GM12878 (cell line): ENCODE data around the gene PCDH1. TPM values are rescaled to one million over a fixed set of nuclear protein-coding genes. Genes with fewer than 3 reads are reported as not detected.

Experiments used
- ATAC-seq: fragments of 200-7000 bp; cut with Tn5 transposase; 3 replicates; pipeline ENCODE4 v1.9.1; 2020; ENCODE audit warnings: mild to moderate bottlenecking, moderate library complexity
- BruUV-seq: library from RNA; stranded (reverse); fragments of 400-500 nt; replicated peaks from 2 replicates; lab custom pipeline; 2021; lab: Mats Ljungman, UMichigan
- CTCF ChIA-PET: fragments of 300-600 bp; sonication (Branson Sonifier 250); formaldehyde crosslinking; extraction: SDS; loops from one replicate; lab custom pipeline; 2021; ENCODE audit warnings: inconsistent platforms; lab: Yijun Ruan, JAX
- POLR2A ChIA-PET: fragments of 350-600 bp; formaldehyde crosslinking; extraction: SDS; loops from one replicate; lab custom pipeline; 2021; ENCODE audit warnings: inconsistent platforms; lab: Charles Lee
- RAD21 ChIA-PET: fragments of 300-600 bp; sonication (Branson Sonifier 250); formaldehyde crosslinking; loops from one replicate; lab custom pipeline; 2023; ENCODE audit warnings: antibody characterized with exemption; ENCODE audit not compliant: unreplicated experiment; lab: Charles Lee
- SMC1A ChIA-PET: fragments of 300-600 bp; sonication (Branson Sonifier 250); formaldehyde crosslinking; loops from one replicate; lab custom pipeline; 2023; ENCODE audit not compliant: unreplicated experiment, uncharacterized antibody; lab: Charles Lee
- DNase-seq: peaks from one replicate; pipeline ENCODE4 v3.0.0-alpha.2; 2011; ENCODE audit warnings: low read depth, low spot score
- FAIRE-seq: peaks from 3 replicates; lab custom pipeline; 2011; peaks lifted over from hg19 to GRCh38; lab: Jason Lieb, UNC
- H2AFZ ChIP-seq: 2 replicates; pipeline ENCODE4 v1.6.0; 2011; ENCODE audit warnings: low read depth, low read length, control low read depth; ENCODE audit not compliant: control insufficient read depth
- H3K27ac ChIP-seq: 2 replicates; pipeline ENCODE4 v1.5.1; 2011; ENCODE audit warnings: control low read depth; ENCODE audit not compliant: control insufficient read depth, insufficient read depth
- H3K27me3 ChIP-seq, 2 experiments: replicated peaks in 1 of 2; 2 replicates each; pipeline versions ENCODE4 v1.6.0 to v1.6.1; 2011; ENCODE audit warnings: low read length in 1 of 2; ENCODE audit not compliant: control insufficient read depth in 2 of 2, insufficient read depth in 2 of 2
- H3K36me3 ChIP-seq, 2 experiments: 2 replicates each; pipeline ENCODE4 v1.5.1; 2011; ENCODE audit warnings: low read length in 1 of 2; ENCODE audit not compliant: control insufficient read depth in 2 of 2, insufficient read depth in 2 of 2
- H3K4me1 ChIP-seq: 2 replicates; pipeline ENCODE4 v1.6.1; 2011; ENCODE audit warnings: mild to moderate bottlenecking, low read length, moderate library complexity, mixed read lengths; ENCODE audit not compliant: control insufficient read depth, insufficient read depth
- H3K4me2 ChIP-seq: 2 replicates; pipeline ENCODE4 v1.6.0; 2011; ENCODE audit warnings: control low read depth; ENCODE audit not compliant: control insufficient read depth, insufficient read depth
- H3K4me3 ChIP-seq: fragments of 200-600 bp; sonication (generic); 2 replicates; pipeline ENCODE4 v1.5.1; 2016
- H3K79me2 ChIP-seq: 2 replicates; pipeline ENCODE4 v1.6.0; 2011; ENCODE audit warnings: low read length; ENCODE audit not compliant: control insufficient read depth, insufficient read depth
- H3K9ac ChIP-seq: 2 replicates; pipeline ENCODE4 v1.8.0; 2011; ENCODE audit warnings: low read length, control low read depth, mixed read lengths; ENCODE audit not compliant: control insufficient read depth, insufficient read depth
- H3K9me3 ChIP-seq: replicated peaks from 3 replicates; pipeline ENCODE4 v1.5.1; 2011; ENCODE audit warnings: mild to moderate bottlenecking, low read length; ENCODE audit not compliant: control insufficient read depth, insufficient read depth
- H4K20me1 ChIP-seq: 2 replicates; pipeline ENCODE4 v1.6.0; 2011; ENCODE audit not compliant: control insufficient read depth, insufficient read depth
- CHD4 ChIP-seq: fragments of 200-600 bp; sonication (generic); IDR thresholded peaks from 2 replicates; pipeline ENCODE4 v1.6.1; 2016; ENCODE audit warnings: mild to moderate bottlenecking
- HCFC1 ChIP-seq: fragments of 150-350 bp; IDR thresholded peaks from 2 replicates; pipeline ENCODE4 v1.6.1; 2014; ENCODE audit warnings: low read length
- IKZF2 ChIP-seq, 2 experiments: fragments of 450-650 bp; IDR thresholded peaks; 2 replicates each; pipeline ENCODE4 v1.6.1; 2017; ENCODE audit warnings: mild to moderate bottlenecking in 2 of 2, moderate library complexity in 2 of 2
- JUND ChIP-seq: IDR thresholded peaks from 2 replicates; pipeline ENCODE4 v1.6.1; 2012; ENCODE audit warnings: low read depth, mild to moderate bottlenecking, low read length, improper control_type of control experiment, moderate library complexity
- PAX8 ChIP-seq: fragments of 450-650 bp; IDR thresholded peaks from 2 replicates; pipeline ENCODE4 v1.6.1; 2017; ENCODE audit warnings: mild to moderate bottlenecking, moderate library complexity
- ZNF207 ChIP-seq: fragments of 450-650 bp; IDR thresholded peaks from 2 replicates; pipeline ENCODE4 v1.6.1; 2014; ENCODE audit warnings: antibody characterized with exemption, mild to moderate bottlenecking, borderline replicate concordance
- WGBS: methylation state at CpG from one replicate; pipeline ENCODE4 v1.1.6; 2016; ENCODE audit warnings: low lambda C conversion rate; ENCODE audit not compliant: insufficient replicate concordance, insufficient coverage; ENCODE audit errors: missing lambda C conversion rate; 5-methylcytosine and 5-hydroxymethylcytosine counted together
- in situ Hi-C: fragments of 300-500 bp; cut with MboI; formaldehyde crosslinking; loops from 9 replicates; pipeline ENCODE4 v1.14.3; 2018; ENCODE audit warnings: mixed read lengths
- intact Hi-C: fragments of 100-400 bp; cut with micrococcal nuclease; formaldehyde crosslinking; loops from one replicate; pipeline ENCODE4 v1.14.2; 2022; ENCODE audit not compliant: unreplicated experiment
- polyA plus RNA-seq, 11 experiments: library from polyadenylated mRNA; depleted of rRNA in 4 of 11; unstranded in 6 of 11; stranded (reverse) in 5 of 11; fragments of >200 nt; fragmentation: Nextera tagmentation in 4 of 11; fragmentation: Illumina TruSeq in 1 of 11; extraction: Ambion mirVana in 4 of 11; extraction: Trizol in 1 of 11; gene quantifications; 1 replicate in 1 of 11; 2 replicates in 10 of 11; pipeline versions ENCODE4 v1.2.1 to v1.2.3, GENCODE V29; 2011 to 2016; ENCODE audit warnings: inconsistent platforms in 2 of 11, missing spikeins in 2 of 11, low read depth in 1 of 11
- total RNA-seq, 4 experiments: library from RNA; depleted of rRNA in 3 of 4; stranded (reverse); fragments of >200 nt in 3 of 4; fragmentation: Illumina TruSeq in 1 of 4; extraction: Trizol in 1 of 4; gene quantifications; 2 replicates each; pipeline versions ENCODE4 v1.2.1 to v1.2.3, GENCODE V29; 2013 to 2021
- TF ChIP-seq, protein P1 (sequence below): fragments of 450-650 bp; IDR thresholded peaks from 2 replicates; pipeline ENCODE4 v1.6.1; 2017; ENCODE audit warnings: low read depth, mild to moderate bottlenecking, moderate library complexity
- TF ChIP-seq, protein P2 (sequence below): fragments of 450-650 bp; IDR thresholded peaks from 2 replicates; pipeline ENCODE4 v1.6.1; 2017; ENCODE audit warnings: mild to moderate bottlenecking
- TF ChIP-seq, protein P3 (sequence below): fragments of 450-650 bp; IDR thresholded peaks from 2 replicates; pipeline ENCODE4 v1.6.1; 2018; ENCODE audit warnings: mild to moderate bottlenecking, low read depth, moderate library complexity; ENCODE audit not compliant: partially characterized antibody
- TF ChIP-seq, protein P4 (sequence below): fragments of 150-350 bp; IDR thresholded peaks from 2 replicates; pipeline ENCODE4 v1.6.1; 2014; ENCODE audit warnings: mild to moderate bottlenecking, low read depth, low read length

PCDH1 gene
- total and polyA plus RNA-seq, 10 of the 15 experiments (the other 5 are each of a cell fraction or from before 2014, with no cell fraction given) = 0.07 to 0.36 (median 0.16) TPM; not detected in 7

- TF ChIP-seq, protein P1, sequence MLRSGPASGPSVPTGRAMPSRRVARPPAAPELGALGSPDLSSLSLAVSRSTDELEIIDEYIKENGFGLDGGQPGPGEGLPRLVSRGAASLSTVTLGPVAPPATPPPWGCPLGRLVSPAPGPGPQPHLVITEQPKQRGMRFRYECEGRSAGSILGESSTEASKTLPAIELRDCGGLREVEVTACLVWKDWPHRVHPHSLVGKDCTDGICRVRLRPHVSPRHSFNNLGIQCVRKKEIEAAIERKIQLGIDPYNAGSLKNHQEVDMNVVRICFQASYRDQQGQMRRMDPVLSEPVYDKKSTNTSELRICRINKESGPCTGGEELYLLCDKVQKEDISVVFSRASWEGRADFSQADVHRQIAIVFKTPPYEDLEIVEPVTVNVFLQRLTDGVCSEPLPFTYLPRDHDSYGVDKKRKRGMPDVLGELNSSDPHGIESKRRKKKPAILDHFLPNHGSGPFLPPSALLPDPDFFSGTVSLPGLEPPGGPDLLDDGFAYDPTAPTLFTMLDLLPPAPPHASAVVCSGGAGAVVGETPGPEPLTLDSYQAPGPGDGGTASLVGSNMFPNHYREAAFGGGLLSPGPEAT = no peak
- TF ChIP-seq, protein P2, sequence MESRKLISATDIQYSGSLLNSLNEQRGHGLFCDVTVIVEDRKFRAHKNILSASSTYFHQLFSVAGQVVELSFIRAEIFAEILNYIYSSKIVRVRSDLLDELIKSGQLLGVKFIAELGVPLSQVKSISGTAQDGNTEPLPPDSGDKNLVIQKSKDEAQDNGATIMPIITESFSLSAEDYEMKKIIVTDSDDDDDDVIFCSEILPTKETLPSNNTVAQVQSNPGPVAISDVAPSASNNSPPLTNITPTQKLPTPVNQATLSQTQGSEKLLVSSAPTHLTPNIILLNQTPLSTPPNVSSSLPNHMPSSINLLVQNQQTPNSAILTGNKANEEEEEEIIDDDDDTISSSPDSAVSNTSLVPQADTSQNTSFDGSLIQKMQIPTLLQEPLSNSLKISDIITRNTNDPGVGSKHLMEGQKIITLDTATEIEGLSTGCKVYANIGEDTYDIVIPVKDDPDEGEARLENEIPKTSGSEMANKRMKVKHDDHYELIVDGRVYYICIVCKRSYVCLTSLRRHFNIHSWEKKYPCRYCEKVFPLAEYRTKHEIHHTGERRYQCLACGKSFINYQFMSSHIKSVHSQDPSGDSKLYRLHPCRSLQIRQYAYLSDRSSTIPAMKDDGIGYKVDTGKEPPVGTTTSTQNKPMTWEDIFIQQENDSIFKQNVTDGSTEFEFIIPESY = no peak
- no peak for TF ChIP-seq IKZF2 (IDR thresholded peaks at IDR 0.05)
Observed at GRCh38 chr5:141910271-141910673, 32.1 kb upstream of the PCDH1 start (continued).

DNA sequence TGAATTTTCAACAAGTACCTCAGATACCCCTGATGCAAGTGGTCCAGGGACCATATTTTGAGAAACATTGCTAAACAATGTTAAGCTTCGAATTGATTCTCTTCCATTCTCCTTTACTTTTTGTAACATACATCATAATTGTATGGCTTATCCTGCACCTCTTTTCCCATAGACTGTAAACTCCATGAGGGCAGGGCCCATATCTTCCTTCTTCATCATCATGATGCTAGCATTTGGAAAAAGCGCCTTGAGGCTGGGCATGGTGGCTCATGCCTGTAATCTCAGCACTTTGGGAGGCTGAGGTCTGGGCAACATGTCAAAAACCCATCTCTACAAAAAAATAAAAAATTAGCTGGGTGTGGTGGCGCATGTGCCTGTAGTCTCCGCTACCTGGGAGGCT, 31.0 kb upstream of the PCDH1 start:
- Histone ChIP-seq H3K36me3 (no peaks in the 10 kb centered on the region), H2AFZ (no peak overlapping the region), H3K9me3 (no peaks in the 10 kb centered on the region; the same call in 2 of the 3 replicates), H3K4me2 (no peak overlapping the region), H3K79me2 (no peaks in the 10 kb centered on the region), H4K20me1 (no peaks in the 10 kb centered on the region), H3K27me3 (peaks cover 0 to 4% of the 10 kb centered on the region in 2 experiments; a peak in 2 of 4 replicates), H3K4me1 (peaks cover 7% of the 10 kb centered on the region), H3K9ac (no peak overlapping the region), H3K27ac (no peak overlapping the region), H3K4me3 (no peak overlapping the region)
- ChIA-PET POLR2A (no interaction called here), CTCF (no interaction called here), RAD21 (interaction anchor here (1.4 kb wide), 1 partner anchor 30 kb away, joined by 3 read pairs; no protein-coding TSS in a partner anchor), SMC1A (no interaction called here)
- ATAC-seq (no peak), DNase-seq (no peak), FAIRE-seq (no peak)
- WGBS = 59% methylated on average over 4 of the region's 4 CpGs
- in situ Hi-C loops (no loop called here), intact Hi-C loops (no loop called here)
- TF ChIP-seq, protein P3, sequence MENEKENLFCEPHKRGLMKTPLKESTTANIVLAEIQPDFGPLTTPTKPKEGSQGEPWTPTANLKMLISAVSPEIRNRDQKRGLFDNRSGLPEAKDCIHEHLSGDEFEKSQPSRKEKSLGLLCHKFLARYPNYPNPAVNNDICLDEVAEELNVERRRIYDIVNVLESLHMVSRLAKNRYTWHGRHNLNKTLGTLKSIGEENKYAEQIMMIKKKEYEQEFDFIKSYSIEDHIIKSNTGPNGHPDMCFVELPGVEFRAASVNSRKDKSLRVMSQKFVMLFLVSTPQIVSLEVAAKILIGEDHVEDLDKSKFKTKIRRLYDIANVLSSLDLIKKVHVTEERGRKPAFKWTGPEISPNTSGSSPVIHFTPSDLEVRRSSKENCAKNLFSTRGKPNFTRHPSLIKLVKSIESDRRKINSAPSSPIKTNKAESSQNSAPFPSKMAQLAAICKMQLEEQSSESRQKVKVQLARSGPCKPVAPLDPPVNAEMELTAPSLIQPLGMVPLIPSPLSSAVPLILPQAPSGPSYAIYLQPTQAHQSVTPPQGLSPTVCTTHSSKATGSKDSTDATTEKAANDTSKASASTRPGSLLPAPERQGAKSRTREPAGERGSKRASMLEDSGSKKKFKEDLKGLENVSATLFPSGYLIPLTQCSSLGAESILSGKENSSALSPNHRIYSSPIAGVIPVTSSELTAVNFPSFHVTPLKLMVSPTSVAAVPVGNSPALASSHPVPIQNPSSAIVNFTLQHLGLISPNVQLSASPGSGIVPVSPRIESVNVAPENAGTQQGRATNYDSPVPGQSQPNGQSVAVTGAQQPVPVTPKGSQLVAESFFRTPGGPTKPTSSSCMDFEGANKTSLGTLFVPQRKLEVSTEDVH = no peak
- TF ChIP-seq, protein P4, sequence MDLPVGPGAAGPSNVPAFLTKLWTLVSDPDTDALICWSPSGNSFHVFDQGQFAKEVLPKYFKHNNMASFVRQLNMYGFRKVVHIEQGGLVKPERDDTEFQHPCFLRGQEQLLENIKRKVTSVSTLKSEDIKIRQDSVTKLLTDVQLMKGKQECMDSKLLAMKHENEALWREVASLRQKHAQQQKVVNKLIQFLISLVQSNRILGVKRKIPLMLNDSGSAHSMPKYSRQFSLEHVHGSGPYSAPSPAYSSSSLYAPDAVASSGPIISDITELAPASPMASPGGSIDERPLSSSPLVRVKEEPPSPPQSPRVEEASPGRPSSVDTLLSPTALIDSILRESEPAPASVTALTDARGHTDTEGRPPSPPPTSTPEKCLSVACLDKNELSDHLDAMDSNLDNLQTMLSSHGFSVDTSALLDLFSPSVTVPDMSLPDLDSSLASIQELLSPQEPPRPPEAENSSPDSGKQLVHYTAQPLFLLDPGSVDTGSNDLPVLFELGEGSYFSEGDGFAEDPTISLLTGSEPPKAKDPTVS = no peak
- TF ChIP-seq ZNF207 (no peak), JUND (no peak), HCFC1 (no peak), CHD4 (no peak), PAX8 (no peak)
- BruUV-seq = no TSS peak
